ENCODE data around the gene CTNNAL1.
"Not testable (repeated sequence)": the region's sequence is repeated elsewhere in the genome, so short reads cannot be mapped to it uniquely, and the experiment has no call there.

CTNNAL1 gene

GRCh38 chr9:108920401-108920800 is 92.9 kb downstream of the CTNNAL1 start:
- DNase-seq, result not testable (repeated sequence)

- no peak for DNase-seq
Measured at GRCh38 chr9:108919517-108919916, 93.8 kb downstream of the CTNNAL1 start.

GRCh38 chr9:108913391-108913790 is 99.9 kb downstream of the CTNNAL1 start:
- DNase-seq, result peak; percentile 71

- no peak for DNase-seq
Measured at GRCh38 chr9:108911820-108912219, 101.5 kb downstream of the CTNNAL1 start.

GRCh38 chr9:108910914-108911313 is 102.4 kb downstream of the CTNNAL1 start:
- no peak for DNase-seq

- no peak for DNase-seq
Measured at GRCh38 chr9:108910402-108910801, 102.9 kb downstream of the CTNNAL1 start.

- no peak for DNase-seq
Measured at GRCh38 chr9:108905494-108905893, 107.8 kb downstream of the CTNNAL1 start.

- DNase-seq, result no peak
Measured at GRCh38 chr9:108904161-108904560, 109.1 kb downstream of the CTNNAL1 start.

GRCh38 chr9:108903420-108904103 is 109.7 kb downstream of the CTNNAL1 start:
- no peak for DNase-seq

- DNase-seq, result no peak
Measured at GRCh38 chr9:108900176-108900575, 113.1 kb downstream of the CTNNAL1 start.

GRCh38 chr9:108899023-108899695 is 114.1 kb downstream of the CTNNAL1 start:
- DNase-seq, result not testable (repeated sequence)

- DNase-seq, result no peak
Measured at GRCh38 chr9:108897324-108898096, 115.8 kb downstream of the CTNNAL1 start.

GRCh38 chr9:108894225-108894997 is 118.9 kb downstream of the CTNNAL1 start:
- no peak for DNase-seq

Measured in SIG-M5 (cell line).